ENCODE measurements around the gene BRD4.

BRD4 gene

DNA sequence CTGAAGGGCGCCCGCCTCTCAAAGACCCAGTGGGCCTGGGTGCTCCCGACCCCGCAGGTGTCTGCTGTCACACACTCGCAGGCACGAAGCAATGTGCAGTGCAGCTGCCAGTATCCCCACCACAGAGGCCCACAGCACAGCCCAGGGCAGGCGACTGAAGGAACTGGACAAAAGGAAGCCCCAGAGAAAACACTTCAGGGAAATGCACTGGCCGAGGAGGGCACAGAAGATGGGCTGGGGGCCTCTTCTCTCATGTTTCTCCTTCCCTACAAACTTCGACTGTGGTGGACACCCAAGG lies 37.2 kb upstream of the BRD4 start:
- Histone ChIP-seq H3F3A (ENCODE audit: control insufficient read depth, insufficient read depth) (no peaks in the 10 kb centered on the region), H3K27me3 (ENCODE audit: control insufficient read depth, low read length) (no peaks in the 10 kb centered on the region), H3K4me2 (ENCODE audit: low read length) (no peak overlapping the region), H3K79me2 (ENCODE audit: control insufficient read depth, low read length) (peaks cover 36% of the 10 kb centered on the region), H3K9me3 (ENCODE audit: control insufficient read depth, insufficient read depth, low read length) (no peaks in the 10 kb centered on the region), H4K20me1 (ENCODE audit: control insufficient read depth, insufficient read depth, low read depth, low read length) (peaks cover 14% of the 10 kb centered on the region; the same call in 1 of the 2 replicates), H3K4me3 (ENCODE audit: low read length) (no peak overlapping the region), H3K27ac (ENCODE audit: low read depth, low read length) (no peak overlapping the region), H3K9me2 (replicated peaks; ENCODE audit: control insufficient read depth, low read length) (no peaks in the 10 kb centered on the region), H3K4me1 (ENCODE audit: control insufficient read depth, low read length) (no peaks in the 10 kb centered on the region), H3K36me3 (ENCODE audit: control insufficient read depth, low read length) (peaks cover 91% of the 10 kb centered on the region)
- TF ChIP-seq, protein P1, sequence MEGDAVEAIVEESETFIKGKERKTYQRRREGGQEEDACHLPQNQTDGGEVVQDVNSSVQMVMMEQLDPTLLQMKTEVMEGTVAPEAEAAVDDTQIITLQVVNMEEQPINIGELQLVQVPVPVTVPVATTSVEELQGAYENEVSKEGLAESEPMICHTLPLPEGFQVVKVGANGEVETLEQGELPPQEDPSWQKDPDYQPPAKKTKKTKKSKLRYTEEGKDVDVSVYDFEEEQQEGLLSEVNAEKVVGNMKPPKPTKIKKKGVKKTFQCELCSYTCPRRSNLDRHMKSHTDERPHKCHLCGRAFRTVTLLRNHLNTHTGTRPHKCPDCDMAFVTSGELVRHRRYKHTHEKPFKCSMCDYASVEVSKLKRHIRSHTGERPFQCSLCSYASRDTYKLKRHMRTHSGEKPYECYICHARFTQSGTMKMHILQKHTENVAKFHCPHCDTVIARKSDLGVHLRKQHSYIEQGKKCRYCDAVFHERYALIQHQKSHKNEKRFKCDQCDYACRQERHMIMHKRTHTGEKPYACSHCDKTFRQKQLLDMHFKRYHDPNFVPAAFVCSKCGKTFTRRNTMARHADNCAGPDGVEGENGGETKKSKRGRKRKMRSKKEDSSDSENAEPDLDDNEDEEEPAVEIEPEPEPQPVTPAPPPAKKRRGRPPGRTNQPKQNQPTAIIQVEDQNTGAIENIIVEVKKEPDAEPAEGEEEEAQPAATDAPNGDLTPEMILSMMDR (IDR thresholded peaks at IDR 0.05; ENCODE audit: low read depth, low read length, poor library complexity, severe bottlenecking): no peak
- TF ChIP-seq EZH2phosphoT487 (IDR thresholded peaks at IDR 0.05; ENCODE audit: borderline replicate concordance, low read length): no peak

DNA sequence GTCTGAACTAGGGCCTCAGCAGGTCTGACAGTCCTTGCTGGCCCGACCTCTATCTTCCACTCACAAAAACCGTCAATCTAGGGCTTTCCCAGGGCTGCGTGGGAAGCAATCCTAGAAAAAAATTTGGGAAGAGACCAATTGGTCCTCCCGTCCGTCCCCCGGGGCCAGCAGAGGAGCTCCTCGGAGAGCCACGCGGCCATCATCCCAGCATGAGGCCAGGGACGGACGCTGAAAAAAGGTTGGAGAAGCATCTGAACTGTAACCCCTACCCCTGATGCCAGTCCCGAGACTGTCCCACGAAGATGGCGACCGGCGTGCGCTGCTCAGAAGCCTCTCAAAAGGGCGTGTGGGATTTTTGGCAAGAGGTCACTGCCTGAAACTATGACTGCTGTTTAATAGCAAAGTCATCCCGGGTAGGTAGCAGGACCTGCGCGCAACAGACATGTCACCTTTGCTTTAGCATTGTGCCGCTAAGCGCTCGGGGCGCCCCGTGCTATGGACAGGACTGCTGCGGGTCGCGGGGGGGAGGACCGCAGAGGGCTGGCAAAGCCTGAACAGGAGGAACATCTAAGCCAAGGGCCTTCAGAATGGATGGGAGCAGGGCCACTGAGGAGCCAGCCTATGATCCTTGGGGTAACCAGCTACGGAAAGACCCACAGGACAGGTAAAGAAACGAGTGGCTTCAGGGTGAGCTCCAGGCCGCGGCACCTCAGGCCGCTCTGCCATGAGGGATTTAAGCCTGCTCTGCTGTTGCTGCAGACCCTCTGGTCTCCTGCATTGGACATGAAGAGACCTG lies 36.7 kb upstream of the BRD4 start:
- Histone ChIP-seq H3F3A (ENCODE audit: control insufficient read depth, insufficient read depth) (no peaks in the 10 kb centered on the region), H3K36me3 (ENCODE audit: control insufficient read depth, low read length) (peaks cover 86% of the 10 kb centered on the region), H3K79me2 (ENCODE audit: control insufficient read depth, low read length) (peaks cover 31% of the 10 kb centered on the region), H3K4me3 (ENCODE audit: low read length) (no peak overlapping the region), H3K9me3 (ENCODE audit: control insufficient read depth, insufficient read depth, low read length) (no peaks in the 10 kb centered on the region), H3K4me2 (ENCODE audit: low read length) (no peak overlapping the region), H3K9me2 (replicated peaks; ENCODE audit: control insufficient read depth, low read length) (no peaks in the 10 kb centered on the region), H3K27me3 (ENCODE audit: control insufficient read depth, low read length) (no peaks in the 10 kb centered on the region), H3K27ac (ENCODE audit: low read depth, low read length) (no peak overlapping the region), H4K20me1 (ENCODE audit: control insufficient read depth, insufficient read depth, low read depth, low read length) (peaks cover 11% of the 10 kb centered on the region; the same call in 1 of the 2 replicates), H3K4me1 (ENCODE audit: control insufficient read depth, low read length) (no peaks in the 10 kb centered on the region)
- no peak for TF ChIP-seq EZH2phosphoT487 (IDR thresholded peaks at IDR 0.05; ENCODE audit: borderline replicate concordance, low read length)
- TF ChIP-seq, protein P1 (IDR thresholded peaks at IDR 0.05; ENCODE audit: low read depth, low read length, poor library complexity, severe bottlenecking): no peak

DNA sequence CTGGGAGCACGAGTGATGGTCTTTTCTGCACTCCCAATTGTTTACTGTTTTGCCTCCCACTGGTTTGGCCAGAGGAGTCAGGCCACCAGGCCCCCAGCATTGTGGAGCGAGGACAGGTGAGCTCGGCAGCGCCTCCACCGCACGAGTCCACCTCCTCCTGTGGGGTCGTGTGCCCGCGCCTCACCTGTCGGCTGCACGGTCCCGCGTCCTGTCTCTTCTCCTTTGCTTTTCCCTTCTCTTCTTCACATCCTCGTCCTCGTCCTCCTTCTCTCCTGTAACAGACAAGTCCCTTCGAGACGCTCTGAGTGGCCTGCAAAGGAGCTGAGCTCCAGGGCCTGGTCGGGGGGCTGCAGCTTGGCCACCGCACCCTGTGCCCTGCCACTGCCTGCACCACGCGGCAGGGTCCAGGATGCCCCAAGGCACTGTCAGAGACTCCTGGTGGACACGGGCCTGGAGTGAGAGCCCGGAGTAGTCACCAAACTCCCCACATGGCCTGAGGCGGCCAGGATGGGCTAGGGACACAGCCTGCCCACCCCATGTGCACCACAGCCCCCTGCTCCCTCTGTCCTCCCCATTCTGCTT lies 35.8 kb upstream of the BRD4 start:
- Histone ChIP-seq H3K4me1 (ENCODE audit: control insufficient read depth, low read length) (no peaks in the 10 kb centered on the region), H3K27me3 (ENCODE audit: control insufficient read depth, low read length) (no peaks in the 10 kb centered on the region), H3K4me3 (ENCODE audit: low read length) (no peak overlapping the region), H4K20me1 (ENCODE audit: control insufficient read depth, insufficient read depth, low read depth, low read length) (peaks cover 6% of the 10 kb centered on the region; the same call in 1 of the 2 replicates), H3K4me2 (ENCODE audit: low read length) (no peak overlapping the region), H3K27ac (ENCODE audit: low read depth, low read length) (no peak overlapping the region), H3F3A (ENCODE audit: control insufficient read depth, insufficient read depth) (no peaks in the 10 kb centered on the region), H3K9me3 (ENCODE audit: control insufficient read depth, insufficient read depth, low read length) (no peaks in the 10 kb centered on the region), H3K79me2 (ENCODE audit: control insufficient read depth, low read length) (peaks cover 22% of the 10 kb centered on the region), H3K9me2 (replicated peaks; ENCODE audit: control insufficient read depth, low read length) (no peaks in the 10 kb centered on the region), H3K36me3 (ENCODE audit: control insufficient read depth, low read length) (peaks cover 78% of the 10 kb centered on the region)
- no peak for TF ChIP-seq EZH2phosphoT487 (IDR thresholded peaks at IDR 0.05; ENCODE audit: borderline replicate concordance, low read length)
- TF ChIP-seq, protein P1 (IDR thresholded peaks at IDR 0.05; ENCODE audit: low read depth, low read length, poor library complexity, severe bottlenecking): no peak

All from DOHH2 (cell line).